Stomach smooth muscle (tissue), 2 donors: ENCODE results near the gene GAD1.

Source experiments
- H3K27ac ChIP-seq: one replicate; pipeline ENCODE4 v1.7.0; 2013; ENCODE audit warnings: mild to moderate bottlenecking, low read length, inconsistent platforms
- H3K27me3 ChIP-seq, 2 donors: one replicate each; pipeline ENCODE4 v1.7.0; 2013; ENCODE audit warnings: low read length in 2 of 2; ENCODE audit not compliant: insufficient read depth in 2 of 2, control insufficient read depth in 1 of 2
- H3K36me3 ChIP-seq, 2 donors: one replicate each; pipeline ENCODE4 v1.7.0; 2013; ENCODE audit warnings: low read length in 2 of 2; ENCODE audit not compliant: control insufficient read depth in 2 of 2, insufficient read depth in 2 of 2
- H3K4me1 ChIP-seq: one replicate; pipeline ENCODE4 v1.7.0; 2013; ENCODE audit warnings: low read length; ENCODE audit not compliant: control insufficient read depth, insufficient read depth
- H3K4me3 ChIP-seq, 2 donors: one replicate each; pipeline ENCODE4 v1.7.0; 2013; ENCODE audit warnings: low read length in 2 of 2
- H3K9ac ChIP-seq, 2 donors: one replicate each; pipeline ENCODE4 v1.7.0; 2013; ENCODE audit warnings: low read length in 2 of 2, mild to moderate bottlenecking in 1 of 2
- H3K9me3 ChIP-seq, 2 donors: one replicate each; pipeline ENCODE4 v1.7.0; 2013; ENCODE audit warnings: low read length in 2 of 2; ENCODE audit not compliant: control insufficient read depth in 2 of 2
- donor health status: healthy.
- donor health status: Pancreatic carcinoma.

Gene GAD1

DNA sequence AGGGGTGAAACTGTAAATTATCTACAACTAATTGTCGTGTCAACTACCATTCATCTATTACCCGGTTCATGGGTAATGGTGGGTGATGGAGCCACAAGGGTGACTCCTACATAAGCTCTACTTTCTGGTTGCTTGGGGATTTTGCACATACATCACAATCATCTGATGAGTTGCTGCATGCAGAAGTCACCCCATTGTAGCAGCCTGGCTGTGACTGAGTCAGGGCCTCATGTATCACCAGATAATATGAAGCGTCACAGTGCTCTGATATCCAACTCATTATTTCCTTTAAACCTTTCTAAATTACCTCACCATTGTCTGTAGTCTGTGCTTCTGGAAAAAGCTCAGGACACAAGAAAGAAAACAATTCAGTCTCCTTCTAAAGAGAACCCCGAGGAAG, 79.9 kb downstream of the GAD1 start:
- no peaks in the 10 kb centered on the region for H3K27me3 ChIP-seq
- H3K9ac ChIP-seq = no peak overlapping the region
- H3K27ac ChIP-seq = no peak overlapping the region
- H3K36me3 ChIP-seq = no peaks in the 10 kb centered on the region
- no peaks in the 10 kb centered on the region for H3K9me3 ChIP-seq
- H3K4me1 ChIP-seq = no peaks in the 10 kb centered on the region
- H3K4me3 ChIP-seq = no peak overlapping the region

DNA sequence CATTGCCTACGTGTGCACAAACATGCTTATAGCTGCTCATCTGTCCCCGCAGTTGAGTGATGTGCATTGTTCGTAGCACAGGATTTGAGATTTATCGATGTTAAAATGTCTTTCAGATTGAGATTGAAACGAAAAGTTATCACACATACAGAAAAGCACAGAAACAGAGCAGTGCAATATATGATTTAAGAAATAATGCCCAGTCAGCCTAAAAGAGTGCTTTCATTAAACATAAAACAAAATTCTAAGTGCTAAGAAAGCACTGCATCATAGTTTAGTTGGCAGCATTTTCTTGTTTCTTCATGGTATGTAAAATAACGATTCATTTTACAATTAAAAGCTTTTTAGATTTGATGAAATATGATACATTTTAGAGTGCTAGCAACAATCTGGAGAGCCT, 80.4 kb downstream of the GAD1 start:
- Histone ChIP-seq H3K9ac (no peak overlapping the region), H3K27me3 (no peaks in the 10 kb centered on the region), H3K36me3 (no peaks in the 10 kb centered on the region), H3K4me3 (no peak overlapping the region), H3K27ac (no peak overlapping the region), H3K4me1 (no peaks in the 10 kb centered on the region), H3K9me3 (no peaks in the 10 kb centered on the region)

DNA sequence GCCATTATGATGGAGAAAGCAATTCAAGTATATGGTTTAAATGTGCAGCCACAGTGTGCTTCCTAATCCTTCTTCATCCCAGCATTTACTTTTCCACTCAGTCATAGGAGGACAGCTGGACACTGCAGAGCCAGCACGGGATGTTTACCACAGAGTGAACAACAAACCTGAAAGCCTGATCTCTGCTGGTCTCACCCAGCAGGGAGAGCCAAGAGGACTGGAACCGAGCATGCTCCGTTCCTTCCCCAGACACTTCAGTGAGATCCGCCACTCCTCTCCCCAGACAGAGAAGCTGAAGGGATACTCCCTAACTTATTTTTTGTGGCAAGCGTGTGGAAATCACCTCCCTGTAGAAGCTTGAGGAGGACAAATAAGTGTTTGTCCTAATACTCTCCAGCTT, 89.2 kb downstream of the GAD1 start:
- Histone ChIP-seq H3K27me3 (no peaks in the 10 kb centered on the region), H3K4me1 (no peaks in the 10 kb centered on the region), H3K27ac (no peak overlapping the region), H3K9me3 (peaks cover 3 to 8% of the 10 kb centered on the region in 2 donors), H3K9ac (no peak overlapping the region), H3K36me3 (no peaks in the 10 kb centered on the region), H3K4me3 (no peak overlapping the region)
